ENCODE data around the gene CLASRP.

GRCh38 chr19:45079911-45080370 lies 41.1 kb downstream of the CLASRP start:
- TF ChIP-seq EZH2phosphoT487 (IDR thresholded peaks at IDR 0.05; ENCODE audit: insufficient read depth, low read depth) = no peak
- TF ChIP-seq EZH2 (IDR thresholded peaks at IDR 0.05; ENCODE audit: insufficient read depth, poor library complexity, severe bottlenecking) = no peak
